Astrocyte (in vitro differentiated cells and primary cell): Measurements from ENCODE around the gene GNA15. TPM values are rescaled to one million over a fixed set of nuclear protein-coding genes. Genes with fewer than 3 reads are reported as not detected.
A peak's percentile ranks its signal among the peaks of the same experiment; 100 is the strongest.

Experiments
- DNase-seq: peaks from one replicate; pipeline ENCODE4 v3.0.0-alpha.2; 2010; ENCODE audit warnings: low read depth
- FAIRE-seq: peaks from 2 replicates; lab custom pipeline; 2011; peaks lifted over from hg19 to GRCh38; lab: Jason Lieb, UNC
- H2AFZ ChIP-seq: 2 replicates; pipeline ENCODE4 v1.6.0; 2012; ENCODE audit warnings: low read depth, low read length, inconsistent platforms
- H3K27ac ChIP-seq: 2 replicates; pipeline ENCODE4 v1.5.1; 2011; ENCODE audit warnings: low read depth, low read length, inconsistent platforms
- H3K27me3 ChIP-seq: 2 replicates; pipeline ENCODE4 v1.6.0; 2011; ENCODE audit warnings: low read length, inconsistent platforms; ENCODE audit not compliant: insufficient read depth
- H3K36me3 ChIP-seq: 2 replicates; pipeline ENCODE4 v1.5.1; 2011; ENCODE audit warnings: low read length, inconsistent platforms; ENCODE audit not compliant: insufficient read depth
- H3K4me1 ChIP-seq: 2 replicates; pipeline ENCODE4 v1.5.1; 2011; ENCODE audit warnings: low read length, inconsistent platforms; ENCODE audit not compliant: insufficient read depth
- H3K4me2 ChIP-seq: 2 replicates; pipeline ENCODE4 v1.6.0; 2012; ENCODE audit warnings: low read length, inconsistent platforms
- H3K4me3 ChIP-seq: 2 replicates; pipeline ENCODE4 v1.5.1; 2011; ENCODE audit warnings: low read depth, mild to moderate bottlenecking, low read length, inconsistent platforms; ENCODE audit not compliant: insufficient read depth
- H3K79me2 ChIP-seq: 2 replicates; pipeline ENCODE4 v1.6.0; 2012; ENCODE audit warnings: mild to moderate bottlenecking, low read length, inconsistent platforms; ENCODE audit not compliant: insufficient read depth
- H3K9ac ChIP-seq: 2 replicates; pipeline ENCODE4 v1.6.0; 2012; ENCODE audit warnings: mild to moderate bottlenecking, low read length, inconsistent platforms
- H3K9me3 ChIP-seq: 2 replicates; pipeline ENCODE4 v1.5.1; 2012; ENCODE audit warnings: low read depth, mild to moderate bottlenecking, low read length, inconsistent platforms; ENCODE audit not compliant: insufficient read depth
- H4K20me1 ChIP-seq: 2 replicates; pipeline ENCODE4 v1.6.0; 2012; ENCODE audit warnings: low read length, inconsistent platforms; ENCODE audit not compliant: insufficient read depth
- H3K27ac Mint-ChIP-seq: one replicate; pipeline ENCODE4 v1.8.0; 2021; ENCODE audit warnings: mild to moderate bottlenecking, mixed read lengths; ENCODE audit not compliant: unreplicated experiment
- H3K27me3 Mint-ChIP-seq: one replicate; pipeline ENCODE4 v1.8.0; 2021; ENCODE audit warnings: low read depth, mixed read lengths; ENCODE audit not compliant: unreplicated experiment
- H3K36me3 Mint-ChIP-seq: one replicate; pipeline ENCODE4 v1.8.0; 2021; ENCODE audit warnings: low read depth, mixed read lengths; ENCODE audit not compliant: unreplicated experiment
- H3K4me1 Mint-ChIP-seq: one replicate; pipeline ENCODE4 v1.8.0; 2021; ENCODE audit warnings: low read depth, mixed read lengths; ENCODE audit not compliant: unreplicated experiment
- H3K4me3 Mint-ChIP-seq: one replicate; pipeline ENCODE4 v1.8.0; 2021; ENCODE audit warnings: mild to moderate bottlenecking, moderate library complexity, mixed read lengths; ENCODE audit not compliant: unreplicated experiment
- H3K9me3 Mint-ChIP-seq: one replicate; pipeline ENCODE4 v1.8.0; 2021; ENCODE audit warnings: mild to moderate bottlenecking, mixed read lengths; ENCODE audit not compliant: unreplicated experiment
- CTCF ChIP-seq: IDR thresholded peaks from 2 replicates; pipeline ENCODE4 v1.5.1; 2011; ENCODE audit warnings: low read depth, mild to moderate bottlenecking, inconsistent platforms, low read length, moderate library complexity; ENCODE audit not compliant: insufficient read depth
- EZH2 ChIP-seq: IDR thresholded peaks from 2 replicates; pipeline ENCODE4 v1.6.1; 2012; ENCODE audit warnings: mild to moderate bottlenecking, low read length, inconsistent platforms; ENCODE audit not compliant: insufficient read depth
- total RNA-seq: library from RNA; stranded (reverse); gene quantifications from 2 replicates; pipeline ENCODE4 v1.2.1, GENCODE V29; 2021

Gene GNA15
- total RNA-seq, 1 donor from 2014 or later = not detected

- no peaks in the 10 kb centered on the region for H3K9me3 Mint-ChIP-seq
- no peak overlapping the region for H3K4me3 Mint-ChIP-seq
- Histone ChIP-seq H3K4me2 (peak overlapping the region; percentile 63), H3K4me1 (peaks cover 9% of the 10 kb centered on the region), H3K9ac (no peak overlapping the region), H3K36me3 (no peaks in the 10 kb centered on the region), H3K79me2 (no peaks in the 10 kb centered on the region), H3K4me3 (no peak overlapping the region), H3K27me3 (no peaks in the 10 kb centered on the region), H3K27ac (no peak overlapping the region), H3K9me3 (no peaks in the 10 kb centered on the region), H2AFZ (peak overlapping the region; percentile 26), H4K20me1 (no peaks in the 10 kb centered on the region)
- peak; percentile 32 for DNase-seq
- TF ChIP-seq CTCF (no peak), EZH2 (no peak)
- H3K4me1 Mint-ChIP-seq = no peaks in the 10 kb centered on the region
- H3K27ac Mint-ChIP-seq = no peak overlapping the region
- FAIRE-seq = no peak
- no peaks in the 10 kb centered on the region for H3K36me3 Mint-ChIP-seq
- H3K27me3 Mint-ChIP-seq = peaks cover 3% of the 10 kb centered on the region
Measured at GRCh38 chr19:3132971-3133792, 2.7 kb upstream of the GNA15 start.

- H3K9me3 ChIP-seq = no peaks in the 10 kb centered on the region
- Mint-ChIP-seq H3K27ac (no peak overlapping the region), H3K9me3 (no peaks in the 10 kb centered on the region), H3K36me3 (no peaks in the 10 kb centered on the region), H3K4me1 (no peaks in the 10 kb centered on the region), H3K4me3 (no peak overlapping the region), H3K27me3 (peaks cover 3% of the 10 kb centered on the region)
- H3K4me1 ChIP-seq = peaks cover 9% of the 10 kb centered on the region
- H3K79me2 ChIP-seq = no peaks in the 10 kb centered on the region
- no peak overlapping the region for H3K4me3 ChIP-seq
- DNase-seq (no peak), FAIRE-seq (no peak)
- no peaks in the 10 kb centered on the region for H3K27me3 ChIP-seq
- no peak for TF ChIP-seq CTCF
- TF ChIP-seq EZH2 = no peak
- no peaks in the 10 kb centered on the region for H4K20me1 ChIP-seq
- no peak overlapping the region for H2AFZ ChIP-seq
- no peak overlapping the region for H3K27ac ChIP-seq
- no peaks in the 10 kb centered on the region for H3K36me3 ChIP-seq
- no peak overlapping the region for H3K9ac ChIP-seq
- H3K4me2 ChIP-seq = no peak overlapping the region
Measured at GRCh38 chr19:3133793-3134116, 2.1 kb upstream of the GNA15 start.

DNA sequence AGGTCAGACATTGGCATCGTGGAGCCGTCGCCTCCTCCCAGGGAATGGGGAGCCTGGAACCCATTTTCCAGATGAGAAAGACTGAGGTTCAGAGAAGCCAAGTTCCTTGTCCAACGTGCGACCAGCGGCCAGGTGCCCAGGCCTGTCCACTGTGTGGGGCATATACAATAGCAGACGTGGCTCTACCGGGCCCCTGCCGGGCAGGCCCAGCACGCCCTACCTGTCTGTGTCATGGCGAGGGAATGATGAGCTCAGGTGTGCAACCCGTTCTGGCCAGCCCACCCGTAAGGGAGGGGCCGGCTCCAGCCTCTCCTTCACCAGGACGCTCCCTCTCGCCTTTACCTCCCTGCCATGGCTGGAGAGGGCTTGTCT lies 837 bp downstream of the GNA15 start:
- H2AFZ ChIP-seq = no peak overlapping the region
- peaks cover 11% of the 10 kb centered on the region for H3K4me1 ChIP-seq
- no peaks in the 10 kb centered on the region for H3K27me3 ChIP-seq
- no peak overlapping the region for H3K9ac ChIP-seq
- no peak for DNase-seq
- H3K27ac ChIP-seq = no peak overlapping the region
- TF ChIP-seq EZH2 = no peak
- no peak for TF ChIP-seq CTCF
- no peak for FAIRE-seq
- H3K4me2 ChIP-seq = no peak overlapping the region
- H3K4me3 ChIP-seq = no peak overlapping the region
- H3K36me3 ChIP-seq = no peaks in the 10 kb centered on the region
- H4K20me1 ChIP-seq = no peaks in the 10 kb centered on the region
- H3K9me3 Mint-ChIP-seq = no peaks in the 10 kb centered on the region
- no peak overlapping the region for H3K27ac Mint-ChIP-seq
- no peaks in the 10 kb centered on the region for H3K79me2 ChIP-seq
- no peaks in the 10 kb centered on the region for H3K36me3 Mint-ChIP-seq
- H3K27me3 Mint-ChIP-seq = peaks cover 5% of the 10 kb centered on the region
- no peak overlapping the region for H3K4me3 Mint-ChIP-seq
- H3K4me1 Mint-ChIP-seq = no peaks in the 10 kb centered on the region
- no peaks in the 10 kb centered on the region for H3K9me3 ChIP-seq
